Measurements from ENCODE around the gene SLFN12. TPM values are rescaled to one million over a fixed set of nuclear protein-coding genes. Genes with fewer than 3 reads are reported as not detected.
A peak's percentile ranks its signal among the peaks of the same experiment; 100 is the strongest.

The SLFN12 gene
- total RNA-seq, 1 experiment from 2014 or later: 12.7 TPM

DNA sequence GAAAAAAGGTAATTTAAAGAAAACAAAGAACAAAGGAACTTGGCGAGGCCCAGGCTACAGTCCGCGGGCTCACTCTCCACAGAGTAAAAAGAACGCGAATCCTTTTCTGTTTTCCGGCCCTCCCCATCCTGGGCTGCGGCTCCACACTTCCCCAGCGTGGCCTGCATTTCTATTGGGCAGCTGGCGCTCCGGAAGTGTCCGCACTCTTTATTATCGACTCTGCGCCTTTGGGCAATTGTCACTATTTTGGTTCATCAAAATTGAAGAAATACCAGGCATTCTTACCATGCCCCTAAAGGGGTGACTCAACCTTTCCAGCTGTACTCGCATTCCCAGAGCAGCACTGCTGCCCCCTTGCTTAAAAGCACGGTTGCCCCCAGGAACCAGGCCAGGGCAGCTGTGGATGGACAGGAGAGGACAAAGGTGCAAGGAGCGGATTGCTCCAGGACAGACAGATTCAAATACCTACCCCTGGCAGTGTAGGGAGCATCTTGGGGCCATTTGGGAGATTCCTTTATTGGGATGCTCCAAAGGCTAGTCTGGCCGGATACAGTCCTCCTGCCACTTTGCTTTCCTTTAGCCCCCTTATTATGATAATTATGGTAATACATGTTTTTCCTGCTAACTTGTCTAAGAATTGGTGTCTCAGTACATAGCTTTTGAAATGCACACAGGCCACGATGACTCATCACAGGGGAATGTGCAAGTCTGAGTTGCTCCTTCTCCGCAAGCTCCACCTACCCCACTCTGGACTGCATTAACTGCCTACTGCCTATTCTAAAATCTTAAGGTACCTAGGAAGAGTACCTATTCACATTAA is 985 bp upstream of the SLFN12 start:
- ATAC-seq: peak; percentile 80
- peak overlapping the region; percentile 98 for H3K27ac Mint-ChIP-seq
- H3K4me3 Mint-ChIP-seq: peak overlapping the region; percentile 91
- H3K36me3 Mint-ChIP-seq: no peaks in the 10 kb centered on the region
- H3K4me1 Mint-ChIP-seq: peaks cover 76% of the 10 kb centered on the region
- peak; percentile 79 for DNase-seq (ENCODE audit: low spot score)
- POLR2A ChIA-PET: interaction anchor here (0.9 to 2.0 kb wide), 2 partner anchors 9 to 15 kb away, joined by 3 to 32 read pairs; partner anchors contain the start of gene SLFN13
- H3K9me3 Mint-ChIP-seq: no peaks in the 10 kb centered on the region
- CTCF ChIA-PET: interaction anchor here (0.5 to 2.7 kb wide), 8 partner anchors 14 to 122 kb away, joined by 3 to 13 read pairs (median 6); partner anchors contain the start of gene SLFN13
- peaks cover 91% of the 10 kb centered on the region for H3K27me3 Mint-ChIP-seq (ENCODE audit: low read depth)
- no peak for TF ChIP-seq RORB (CRISPR knock-in tag; IDR thresholded peaks at IDR 0.05)
- TF ChIP-seq GRHL2 (CRISPR knock-in tag; IDR thresholded peaks at IDR 0.05; ENCODE audit: insufficient replicate concordance, severe bottlenecking): no peak
- TF ChIP-seq FOXP4 (CRISPR knock-in tag; IDR thresholded peaks at IDR 0.05): no peak; the same call in 1 of the 2 replicates
- TF ChIP-seq ZNF532 (CRISPR knock-in tag; IDR thresholded peaks at IDR 0.05; ENCODE audit: borderline replicate concordance): no peak
- no peak for TF ChIP-seq MXD4 (CRISPR knock-in tag; IDR thresholded peaks at IDR 0.05; ENCODE audit: borderline replicate concordance)
- peak; percentile 4 for TF ChIP-seq SP1 (CRISPR knock-in tag; conservative IDR thresholded peaks at IDR 0.05)
- TF ChIP-seq TEAD1 (CRISPR knock-in tag; IDR thresholded peaks at IDR 0.05): peak; percentile 94; the same call in 1 of the 2 replicates
- no peak for TF ChIP-seq FOXK1 (CRISPR knock-in tag; IDR thresholded peaks at IDR 0.05)
- peak; percentile 79; the same call in 1 of the 2 replicates for TF ChIP-seq JUN (CRISPR knock-in tag; IDR thresholded peaks at IDR 0.05)
- peak; percentile 41; the same call in 1 of the 2 replicates for TF ChIP-seq TEAD4 (CRISPR knock-in tag; IDR thresholded peaks at IDR 0.05)
- TF ChIP-seq PREB (CRISPR knock-in tag; IDR thresholded peaks at IDR 0.05; ENCODE audit: borderline replicate concordance): no peak
- TF ChIP-seq SMAD4 (CRISPR knock-in tag; IDR thresholded peaks at IDR 0.05): no peak

GRCh38 chr17:35429702-35430101 is 2.6 kb downstream of the SLFN12 start:
- POLR2A ChIA-PET: no interaction called here
- CTCF ChIA-PET: interaction anchor here (0.8 to 1.4 kb wide), 2 partner anchors 58 to 116 kb away, joined by 3 to 4 read pairs; no protein-coding TSS in a partner anchor
- H3K4me3 Mint-ChIP-seq: no peak overlapping the region
- H3K4me1 Mint-ChIP-seq: peaks cover 61% of the 10 kb centered on the region
- no peaks in the 10 kb centered on the region for H3K9me3 Mint-ChIP-seq
- H3K36me3 Mint-ChIP-seq: no peaks in the 10 kb centered on the region
- ATAC-seq (no peak), DNase-seq (ENCODE audit: low spot score) (no peak)
- H3K27ac Mint-ChIP-seq: no peak overlapping the region
- peaks cover 66% of the 10 kb centered on the region for H3K27me3 Mint-ChIP-seq (ENCODE audit: low read depth)
- no peak for TF ChIP-seq NFYB (CRISPR knock-in tag; conservative IDR thresholded peaks at IDR 0.05; ENCODE audit: low read depth)
- TF ChIP-seq HMGA2 (CRISPR knock-in tag; IDR thresholded peaks at IDR 0.05): no peak
- TF ChIP-seq ZSCAN18 (CRISPR knock-in tag; IDR thresholded peaks at IDR 0.05): no peak
- no peak for TF ChIP-seq MYBL2 (CRISPR knock-in tag; IDR thresholded peaks at IDR 0.05)
- TF ChIP-seq PRRX2 (CRISPR knock-in tag; IDR thresholded peaks at IDR 0.05): no peak
- TF ChIP-seq ATF3 (CRISPR knock-in tag; conservative IDR thresholded peaks at IDR 0.05): no peak
- TF ChIP-seq, protein P1, sequence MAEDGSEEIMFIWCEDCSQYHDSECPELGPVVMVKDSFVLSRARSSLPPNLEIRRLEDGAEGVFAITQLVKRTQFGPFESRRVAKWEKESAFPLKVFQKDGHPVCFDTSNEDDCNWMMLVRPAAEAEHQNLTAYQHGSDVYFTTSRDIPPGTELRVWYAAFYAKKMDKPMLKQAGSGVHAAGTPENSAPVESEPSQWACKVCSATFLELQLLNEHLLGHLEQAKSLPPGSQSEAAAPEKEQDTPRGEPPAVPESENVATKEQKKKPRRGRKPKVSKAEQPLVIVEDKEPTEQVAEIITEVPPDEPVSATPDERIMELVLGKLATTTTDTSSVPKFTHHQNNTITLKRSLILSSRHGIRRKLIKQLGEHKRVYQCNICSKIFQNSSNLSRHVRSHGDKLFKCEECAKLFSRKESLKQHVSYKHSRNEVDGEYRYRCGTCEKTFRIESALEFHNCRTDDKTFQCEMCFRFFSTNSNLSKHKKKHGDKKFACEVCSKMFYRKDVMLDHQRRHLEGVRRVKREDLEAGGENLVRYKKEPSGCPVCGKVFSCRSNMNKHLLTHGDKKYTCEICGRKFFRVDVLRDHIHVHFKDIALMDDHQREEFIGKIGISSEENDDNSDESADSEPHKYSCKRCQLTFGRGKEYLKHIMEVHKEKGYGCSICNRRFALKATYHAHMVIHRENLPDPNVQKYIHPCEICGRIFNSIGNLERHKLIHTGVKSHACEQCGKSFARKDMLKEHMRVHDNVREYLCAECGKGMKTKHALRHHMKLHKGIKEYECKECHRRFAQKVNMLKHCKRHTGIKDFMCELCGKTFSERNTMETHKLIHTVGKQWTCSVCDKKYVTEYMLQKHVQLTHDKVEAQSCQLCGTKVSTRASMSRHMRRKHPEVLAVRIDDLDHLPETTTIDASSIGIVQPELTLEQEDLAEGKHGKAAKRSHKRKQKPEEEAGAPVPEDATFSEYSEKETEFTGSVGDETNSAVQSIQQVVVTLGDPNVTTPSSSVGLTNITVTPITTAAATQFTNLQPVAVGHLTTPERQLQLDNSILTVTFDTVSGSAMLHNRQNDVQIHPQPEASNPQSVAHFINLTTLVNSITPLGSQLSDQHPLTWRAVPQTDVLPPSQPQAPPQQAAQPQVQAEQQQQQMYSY (CRISPR knock-in tag; IDR thresholded peaks at IDR 0.05): no peak
- no peak for TF ChIP-seq CREM (CRISPR knock-in tag; IDR thresholded peaks at IDR 0.05)
- TF ChIP-seq ZNF423 (CRISPR knock-in tag; IDR thresholded peaks at IDR 0.05): no peak
